NT2/D1 (cell line): ENCODE data around the gene ATN1.

Experiments
- DNase-seq: peaks from one replicate; pipeline ENCODE4 v3.0.0-alpha.2; 2011; ENCODE audit warnings: low read depth, low spot score
- H3K27me3 ChIP-seq: 2 replicates; pipeline ENCODE4 v1.6.0; 2011; ENCODE audit warnings: mild to moderate bottlenecking; ENCODE audit not compliant: insufficient read length, insufficient read depth
- H3K36me3 ChIP-seq: 2 replicates; pipeline ENCODE4 v1.6.1; 2011; ENCODE audit warnings: mild to moderate bottlenecking, low read length, mixed read lengths; ENCODE audit not compliant: insufficient read depth, insufficient read length
- H3K4me1 ChIP-seq: 2 replicates; pipeline ENCODE4 v1.5.1; 2011; ENCODE audit not compliant: insufficient read depth, insufficient read length
- H3K4me3 ChIP-seq: 2 replicates; pipeline ENCODE4 v1.5.1; 2011; ENCODE audit warnings: low read depth; ENCODE audit not compliant: insufficient read length
- H3K9ac ChIP-seq: 2 replicates; pipeline ENCODE4 v1.6.0; 2011; ENCODE audit warnings: low read depth; ENCODE audit not compliant: insufficient read length
- H3K9me3 ChIP-seq: 2 replicates; pipeline ENCODE4 v1.5.1; 2011; ENCODE audit warnings: mild to moderate bottlenecking, low read length; ENCODE audit not compliant: insufficient read depth
- SUZ12 ChIP-seq: IDR thresholded peaks from 2 replicates; pipeline ENCODE4 v1.6.1; 2011; ENCODE audit not compliant: insufficient read length, insufficient read depth; ENCODE audit errors: extremely low read depth
- YY1 ChIP-seq: IDR thresholded peaks from 2 replicates; pipeline ENCODE4 v1.6.1; 2011; ENCODE audit not compliant: insufficient read length, insufficient read depth
- ZNF274 ChIP-seq: IDR thresholded peaks from 2 replicates; pipeline ENCODE4 v1.6.1; 2011; ENCODE audit warnings: mild to moderate bottlenecking, low read depth, low read length

ATN1 gene

DNA sequence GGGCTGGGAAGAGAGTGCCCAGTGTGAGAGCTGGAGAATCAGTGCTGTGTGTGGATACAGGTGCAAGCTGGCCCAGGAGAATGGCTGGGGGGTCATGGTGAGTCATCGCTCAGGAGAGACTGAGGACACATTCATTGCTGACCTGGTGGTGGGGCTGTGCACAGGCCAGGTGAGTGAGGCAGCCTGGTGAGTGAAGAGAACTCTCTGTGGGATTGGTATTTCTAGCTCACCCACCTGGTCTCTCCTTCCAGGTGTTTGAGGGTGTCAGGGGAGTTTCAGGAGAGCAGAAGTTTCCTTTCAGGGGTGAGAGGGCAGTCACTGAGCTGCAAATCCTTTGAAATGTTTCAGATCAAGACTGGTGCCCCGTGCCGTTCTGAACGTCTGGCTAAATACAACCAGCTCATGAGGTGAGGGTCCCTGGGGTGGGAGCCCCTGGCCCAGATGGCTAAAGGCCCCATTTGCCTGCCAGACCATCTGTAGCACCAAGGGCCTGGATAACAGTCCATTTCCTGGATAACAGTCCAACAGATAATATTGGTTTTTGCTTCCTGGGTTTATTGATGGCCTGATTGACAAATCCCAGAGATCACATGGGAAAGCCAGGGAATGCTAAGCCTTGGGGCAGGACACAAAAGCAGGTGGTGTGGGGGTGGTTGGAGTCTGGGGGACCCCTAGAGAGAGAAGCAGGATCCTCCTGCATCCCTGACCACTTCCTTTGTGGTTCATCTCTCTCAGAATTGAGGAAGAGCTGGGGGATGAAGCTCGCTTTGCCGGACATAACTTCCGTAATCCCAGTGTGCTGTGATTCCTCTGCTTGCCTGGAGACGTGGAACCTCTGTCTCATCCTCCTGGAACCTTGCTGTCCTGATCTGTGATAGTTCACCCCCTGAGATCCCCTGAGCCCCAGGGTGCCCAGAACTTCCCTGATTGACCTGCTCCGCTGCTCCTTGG lies 5.5 kb upstream of the ATN1 start:
- no peak overlapping the region for H3K9ac ChIP-seq
- no peak overlapping the region for H3K4me3 ChIP-seq
- H3K27me3 ChIP-seq: no peaks in the 10 kb centered on the region
- TF ChIP-seq ZNF274 (no peak), SUZ12 (no peak), YY1 (no peak)
- H3K4me1 ChIP-seq: peaks cover 19% of the 10 kb centered on the region
- H3K36me3 ChIP-seq: peaks cover 58% of the 10 kb centered on the region
- no peak for DNase-seq
- no peaks in the 10 kb centered on the region for H3K9me3 ChIP-seq

DNA sequence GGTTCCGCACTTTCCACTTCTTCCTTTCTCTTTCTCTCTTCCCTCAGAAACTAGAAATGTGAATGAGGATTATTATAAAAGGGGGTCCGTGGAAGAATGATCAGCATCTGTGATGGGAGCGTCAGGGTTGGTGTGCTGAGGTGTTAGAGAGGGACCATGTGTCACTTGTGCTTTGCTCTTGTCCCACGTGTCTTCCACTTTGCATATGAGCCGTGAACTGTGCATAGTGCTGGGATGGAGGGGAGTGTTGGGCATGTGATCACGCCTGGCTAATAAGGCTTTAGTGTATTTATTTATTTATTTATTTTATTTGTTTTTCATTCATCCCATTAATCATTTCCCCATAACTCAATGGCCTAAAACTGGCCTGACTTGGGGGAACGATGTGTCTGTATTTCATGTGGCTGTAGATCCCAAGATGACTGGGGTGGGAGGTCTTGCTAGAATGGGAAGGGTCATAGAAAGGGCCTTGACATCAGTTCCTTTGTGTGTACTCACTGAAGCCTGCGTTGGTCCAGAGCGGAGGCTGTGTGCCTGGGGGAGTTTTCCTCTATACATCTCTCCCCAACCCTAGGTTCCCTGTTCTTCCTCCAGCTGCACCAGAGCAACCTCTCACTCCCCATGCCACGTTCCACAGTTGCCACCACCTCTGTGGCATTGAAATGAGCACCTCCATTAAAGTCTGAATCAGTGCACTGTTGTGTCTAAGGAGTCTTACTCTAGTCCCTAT lies 4.6 kb upstream of the ATN1 start:
- H3K36me3 ChIP-seq: peaks cover 53% of the 10 kb centered on the region
- TF ChIP-seq SUZ12 (no peak), ZNF274 (no peak), YY1 (no peak)
- DNase-seq: no peak
- H3K4me3 ChIP-seq: no peak overlapping the region
- H3K4me1 ChIP-seq: peaks cover 13% of the 10 kb centered on the region
- H3K9me3 ChIP-seq: no peaks in the 10 kb centered on the region
- no peaks in the 10 kb centered on the region for H3K27me3 ChIP-seq
- H3K9ac ChIP-seq: no peak overlapping the region

DNA sequence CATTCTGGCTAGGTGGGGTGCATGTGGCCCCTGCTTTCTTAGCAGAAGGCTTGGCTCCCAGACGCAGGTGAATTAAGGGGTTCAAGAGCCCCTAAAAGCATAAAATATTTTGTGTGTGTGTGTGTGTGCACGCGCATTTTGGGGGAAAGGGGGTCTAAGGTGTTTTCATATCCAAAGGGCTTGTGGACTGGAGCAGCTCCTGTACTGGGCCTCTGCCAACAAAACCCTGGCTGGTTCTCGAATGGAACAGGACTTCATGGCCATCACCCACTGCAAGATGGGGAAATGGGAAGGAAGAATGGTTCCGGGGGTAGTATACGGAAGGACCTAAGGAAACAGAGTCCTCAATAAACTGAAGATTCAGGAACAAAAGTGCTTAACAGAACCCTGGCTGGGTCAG lies 3.9 kb upstream of the ATN1 start:
- TF ChIP-seq ZNF274 (no peak), SUZ12 (no peak), YY1 (no peak)
- Histone ChIP-seq H3K4me3 (no peak overlapping the region), H3K9me3 (no peaks in the 10 kb centered on the region), H3K27me3 (no peaks in the 10 kb centered on the region), H3K4me1 (peaks cover 13% of the 10 kb centered on the region), H3K36me3 (peaks cover 49% of the 10 kb centered on the region), H3K9ac (peak overlapping the region; percentile 13)
- DNase-seq: no peak

DNA sequence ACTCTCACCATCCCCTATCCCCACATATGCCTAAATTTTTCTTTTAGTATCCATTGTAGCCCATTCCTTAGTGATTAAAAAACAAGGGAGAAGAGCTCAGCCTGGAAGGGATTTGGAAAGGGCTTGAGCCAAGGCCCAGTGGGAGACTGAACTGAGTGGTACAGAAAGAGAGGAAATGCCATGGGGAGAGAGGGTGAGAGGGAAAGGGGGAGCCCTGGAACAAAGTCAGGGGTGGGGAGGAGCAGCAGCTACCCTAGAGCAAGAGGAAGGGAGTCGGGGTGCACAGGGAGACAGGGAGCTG lies 2.6 kb upstream of the ATN1 start:
- no peak for DNase-seq
- peak overlapping the region; percentile 78 for H3K9ac ChIP-seq
- H3K4me3 ChIP-seq: peak overlapping the region; percentile 42
- no peaks in the 10 kb centered on the region for H3K27me3 ChIP-seq
- no peaks in the 10 kb centered on the region for H3K9me3 ChIP-seq
- H3K36me3 ChIP-seq: peaks cover 48% of the 10 kb centered on the region
- TF ChIP-seq YY1 (no peak), SUZ12 (no peak)
- H3K4me1 ChIP-seq: peaks cover 23% of the 10 kb centered on the region

DNA sequence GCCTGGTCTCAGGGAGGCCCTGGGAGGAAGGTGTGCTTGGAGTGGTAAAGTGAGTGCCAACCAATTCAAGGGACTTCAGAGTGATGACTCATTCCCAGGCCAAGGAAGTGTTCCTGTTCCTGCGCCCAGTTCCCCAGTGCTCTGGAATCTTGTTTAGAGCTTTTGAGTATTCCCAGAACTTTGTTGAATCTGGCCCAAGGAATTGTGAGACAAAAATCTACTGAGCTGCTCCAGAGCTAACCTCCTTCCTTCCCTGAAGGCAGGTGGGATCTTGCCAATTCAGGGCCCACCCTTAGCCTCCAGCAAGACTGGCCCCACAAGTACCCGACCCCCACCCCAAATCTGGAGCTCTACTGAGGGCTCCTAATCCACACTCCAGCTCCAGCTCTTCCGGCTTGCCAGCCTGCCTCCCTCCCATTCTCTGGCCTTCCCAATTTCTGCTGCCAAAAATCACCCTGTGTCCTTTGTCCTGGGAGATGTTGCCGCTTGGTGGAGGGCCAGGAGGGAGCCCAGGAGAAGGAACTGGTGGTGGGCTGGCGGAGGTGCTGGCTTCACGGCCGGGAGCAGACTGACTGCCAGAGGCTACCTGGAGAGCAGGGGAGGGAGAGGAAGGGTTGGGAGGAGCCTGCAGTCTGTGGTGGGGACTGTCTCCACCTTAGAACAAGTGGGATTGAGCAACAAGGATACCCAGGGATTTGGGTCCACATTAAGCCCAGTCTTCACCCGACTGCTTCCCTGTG lies 2.0 kb upstream of the ATN1 start:
- peak overlapping the region; percentile 42 for H3K4me3 ChIP-seq

DNA sequence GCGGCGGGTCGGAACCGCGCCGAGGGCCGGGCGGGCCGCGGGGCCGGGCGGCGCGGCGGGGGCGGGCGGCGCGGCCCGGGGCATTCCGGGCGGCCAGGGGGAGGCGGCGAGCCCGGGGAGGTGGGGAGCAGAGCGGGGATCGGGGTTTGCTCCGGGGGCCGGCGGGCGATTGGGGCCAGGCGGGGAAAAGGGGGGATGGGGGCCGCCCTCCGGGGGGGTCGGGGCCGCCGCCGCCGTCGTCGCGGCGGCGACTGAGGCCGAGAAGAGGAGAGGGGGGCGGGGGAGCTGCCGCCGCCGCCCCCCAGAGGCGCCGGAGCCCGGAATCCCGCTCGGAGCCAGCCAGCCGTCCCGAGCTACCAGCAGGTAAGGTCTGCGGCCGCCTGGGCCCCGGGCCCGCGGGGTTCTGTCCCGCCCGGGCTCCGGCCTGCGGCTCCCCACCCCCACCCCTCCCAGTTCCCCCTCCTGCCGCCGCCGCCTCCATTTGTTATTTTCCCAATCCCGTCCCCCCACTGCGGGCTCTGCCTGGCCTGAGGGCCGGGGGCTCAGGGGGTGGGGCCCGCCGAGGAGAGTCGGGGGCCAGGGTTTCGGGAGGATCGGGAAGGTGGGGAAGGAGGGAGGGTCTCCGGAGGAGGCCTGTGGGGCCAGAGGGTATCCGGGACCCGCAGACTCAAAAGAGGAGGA lies 403 bp downstream of the ATN1 start:
- H3K4me3 ChIP-seq: peak overlapping the region; percentile 89
- peak overlapping the region; percentile 94 for H3K9ac ChIP-seq
- no peak for DNase-seq
- H3K36me3 ChIP-seq: peaks cover 40% of the 10 kb centered on the region
- no peaks in the 10 kb centered on the region for H3K9me3 ChIP-seq
- no peaks in the 10 kb centered on the region for H3K27me3 ChIP-seq
- H3K4me1 ChIP-seq: peaks cover 24% of the 10 kb centered on the region
- TF ChIP-seq YY1 (no peak), SUZ12 (no peak), ZNF274 (no peak)

More for the DNA sequence above, 2.0 kb upstream of the ATN1 start:
- peaks cover 47% of the 10 kb centered on the region for H3K36me3 ChIP-seq
- peaks cover 23% of the 10 kb centered on the region for H3K4me1 ChIP-seq
- H3K27me3 ChIP-seq: no peaks in the 10 kb centered on the region
- peak; percentile 92 for DNase-seq
- TF ChIP-seq YY1 (no peak), SUZ12 (no peak), ZNF274 (no peak)
- no peaks in the 10 kb centered on the region for H3K9me3 ChIP-seq
- peak overlapping the region; percentile 78 for H3K9ac ChIP-seq
